ENCODE measurements around the gene SYTL1.
A peak's percentile ranks its signal among the peaks of the same experiment; 100 is the strongest.

Gene SYTL1

DNA sequence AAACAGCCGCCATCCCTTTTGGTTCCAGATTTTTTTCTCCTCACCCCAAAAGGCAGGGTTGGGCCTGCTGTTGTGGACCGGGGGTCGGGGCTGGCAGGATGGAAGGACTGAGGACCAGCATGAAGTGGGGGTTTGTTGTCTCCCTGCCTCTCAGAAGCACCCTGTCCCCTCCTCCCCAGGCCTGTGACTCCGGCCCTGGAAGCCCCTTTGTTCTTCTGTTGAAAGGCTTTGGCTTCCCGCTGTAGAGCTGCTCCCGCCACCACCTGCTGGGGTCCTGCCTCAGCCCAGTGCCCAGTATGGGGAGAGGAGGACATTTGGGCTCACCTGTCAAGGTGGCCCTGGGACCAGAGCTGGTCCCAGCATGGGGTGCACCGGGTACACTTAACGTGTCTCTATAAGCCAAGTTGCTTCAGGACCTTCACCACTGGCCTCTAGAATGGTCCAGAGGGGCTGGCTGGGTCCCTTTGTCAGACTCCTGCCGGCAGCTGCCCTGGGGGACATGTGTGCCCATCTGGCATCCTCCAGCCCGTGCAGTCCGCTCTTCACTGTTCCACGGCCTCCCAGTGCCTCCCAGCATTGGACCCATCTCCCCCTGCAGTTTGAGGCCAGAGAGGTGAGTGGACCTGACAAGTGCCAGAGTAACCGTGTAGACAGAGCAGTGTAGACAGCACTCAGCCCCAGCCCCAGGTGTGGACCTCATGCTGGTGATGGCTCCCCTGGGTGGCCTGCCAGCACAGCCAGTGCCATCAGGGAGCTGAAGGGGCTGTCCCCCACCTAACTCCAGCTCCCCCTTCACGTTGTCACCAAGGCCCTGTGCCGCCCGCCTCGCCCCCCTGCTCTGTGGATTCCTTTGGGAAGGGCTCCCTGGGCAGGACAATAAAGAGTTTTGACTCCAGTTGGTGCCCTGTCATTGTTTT is 6.1 kb upstream of the SYTL1 start:
- peaks cover 44 to 51% of the 10 kb centered on the region in 2 donors for H3K36me3 ChIP-seq (ENCODE audit: control insufficient read depth in 2 of 2, insufficient read depth in 2 of 2, low read length in 2 of 2)

DNA sequence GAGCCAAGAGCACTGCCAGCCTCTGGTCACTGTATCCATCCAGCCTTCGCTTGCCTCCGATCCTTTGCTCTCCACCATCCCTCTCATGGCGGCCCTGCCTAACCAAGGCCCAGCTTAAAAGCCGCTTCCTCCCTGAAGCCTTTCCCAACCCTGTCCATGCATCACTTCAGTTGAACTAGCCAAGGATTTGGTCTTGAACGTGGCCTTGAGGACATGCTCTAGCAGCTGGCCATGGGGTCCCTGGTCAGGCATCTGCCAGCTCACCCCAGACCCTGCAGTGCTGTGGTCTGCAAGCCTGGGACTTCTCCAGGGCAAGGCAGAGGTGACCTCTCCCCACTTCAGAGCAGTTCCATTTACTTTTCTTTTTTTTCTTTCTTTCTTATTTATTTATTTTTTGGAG is 5.1 kb upstream of the SYTL1 start:
- H3K27ac ChIP-seq (ENCODE audit: low read length), result no peak overlapping the region
- H3K4me1 ChIP-seq (ENCODE audit: control insufficient read depth, insufficient read depth, low read length), result peaks cover 3% of the 10 kb centered on the region
- no peaks in the 10 kb centered on the region for H3K27me3 ChIP-seq (ENCODE audit: control insufficient read depth in 1 of 2, insufficient read depth in 2 of 2, low read length in 2 of 2)
- H3K36me3 ChIP-seq (ENCODE audit: control insufficient read depth in 2 of 2, insufficient read depth in 2 of 2, low read length in 2 of 2), result peaks cover 41 to 47% of the 10 kb centered on the region in 2 donors
- no peaks in the 10 kb centered on the region for H3K9me3 ChIP-seq (ENCODE audit: control insufficient read depth in 2 of 2, low read length in 2 of 2)
- no peak overlapping the region for H3K4me3 ChIP-seq (ENCODE audit: low read length in 2 of 2)
- no peak overlapping the region for H3K9ac ChIP-seq (ENCODE audit: low read length in 2 of 2)

More for the DNA sequence above, 6.1 kb upstream of the SYTL1 start:
- H3K4me1 ChIP-seq (ENCODE audit: control insufficient read depth, insufficient read depth, low read length), result no peaks in the 10 kb centered on the region
- H3K9me3 ChIP-seq (ENCODE audit: control insufficient read depth in 2 of 2, low read length in 2 of 2), result no peaks in the 10 kb centered on the region
- H3K9ac ChIP-seq (ENCODE audit: low read length in 2 of 2), result no peak overlapping the region
- H3K27me3 ChIP-seq (ENCODE audit: control insufficient read depth in 1 of 2, insufficient read depth in 2 of 2, low read length in 2 of 2), result no peaks in the 10 kb centered on the region
- H3K4me3 ChIP-seq (ENCODE audit: low read length in 2 of 2), result no peak overlapping the region
- H3K27ac ChIP-seq (ENCODE audit: low read length), result no peak overlapping the region

DNA sequence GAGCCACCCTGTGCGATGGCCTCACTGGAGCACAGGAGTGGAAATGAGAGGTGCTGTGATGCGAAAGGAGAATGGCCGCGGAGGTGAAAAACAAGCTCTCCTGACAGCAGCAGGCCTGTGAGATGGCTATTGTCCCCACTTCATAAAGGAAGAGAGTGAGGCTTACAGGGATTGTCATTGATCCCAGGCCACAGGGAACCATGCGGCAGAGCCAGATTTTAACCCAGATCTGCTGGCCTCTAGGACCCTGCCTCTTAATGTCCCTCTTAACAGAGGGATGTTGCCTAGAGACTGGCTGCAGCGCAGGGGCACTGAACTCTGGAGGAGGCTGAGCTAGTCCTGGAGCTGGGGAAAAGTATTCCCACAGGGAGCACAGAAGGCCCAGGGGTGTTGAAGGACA is 3.1 kb upstream of the SYTL1 start:
- Histone ChIP-seq H3K4me1 (ENCODE audit: control insufficient read depth, insufficient read depth, low read length) (peaks cover 3% of the 10 kb centered on the region), H3K9me3 (ENCODE audit: control insufficient read depth in 2 of 2, low read length in 2 of 2) (no peaks in the 10 kb centered on the region), H3K4me3 (ENCODE audit: low read length in 2 of 2) (no peak overlapping the region), H3K36me3 (ENCODE audit: control insufficient read depth in 2 of 2, insufficient read depth in 2 of 2, low read length in 2 of 2) (peaks cover 27 to 30% of the 10 kb centered on the region in 2 donors), H3K9ac (ENCODE audit: low read length in 2 of 2) (peak overlapping the region in 1 of 2 donors; percentile 29), H3K27me3 (ENCODE audit: control insufficient read depth in 1 of 2, insufficient read depth in 2 of 2, low read length in 2 of 2) (no peaks in the 10 kb centered on the region), H3K27ac (ENCODE audit: low read length) (no peak overlapping the region)

DNA sequence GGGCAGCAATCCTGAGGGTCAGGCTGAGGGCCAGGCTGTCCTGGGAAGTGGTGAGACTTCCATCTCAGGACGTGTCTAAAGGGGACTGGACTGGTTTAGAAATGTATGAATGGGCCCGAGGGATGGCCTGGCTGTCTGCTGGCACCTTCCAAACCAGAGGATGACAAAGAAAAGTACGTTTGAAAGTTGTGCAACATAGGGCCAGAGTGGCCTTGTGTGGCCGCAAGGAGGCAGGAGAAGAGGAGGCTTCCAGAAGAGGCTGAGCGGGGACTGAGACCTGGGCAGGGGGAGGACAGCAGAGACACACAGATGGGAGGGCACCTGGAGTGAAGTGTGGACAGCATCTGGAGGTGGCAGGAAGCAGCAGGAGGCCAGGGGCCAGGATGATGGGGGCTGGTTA is 2.6 kb upstream of the SYTL1 start:
- Histone ChIP-seq H3K36me3 (ENCODE audit: control insufficient read depth in 2 of 2, insufficient read depth in 2 of 2, low read length in 2 of 2) (peaks cover 22 to 25% of the 10 kb centered on the region in 2 donors), H3K27me3 (ENCODE audit: control insufficient read depth in 1 of 2, insufficient read depth in 2 of 2, low read length in 2 of 2) (no peaks in the 10 kb centered on the region), H3K4me1 (ENCODE audit: control insufficient read depth, insufficient read depth, low read length) (peaks cover 3% of the 10 kb centered on the region), H3K27ac (ENCODE audit: low read length) (no peak overlapping the region), H3K9ac (ENCODE audit: low read length in 2 of 2) (no peak overlapping the region), H3K9me3 (ENCODE audit: control insufficient read depth in 2 of 2, low read length in 2 of 2) (no peaks in the 10 kb centered on the region), H3K4me3 (ENCODE audit: low read length in 2 of 2) (no peak overlapping the region)

DNA sequence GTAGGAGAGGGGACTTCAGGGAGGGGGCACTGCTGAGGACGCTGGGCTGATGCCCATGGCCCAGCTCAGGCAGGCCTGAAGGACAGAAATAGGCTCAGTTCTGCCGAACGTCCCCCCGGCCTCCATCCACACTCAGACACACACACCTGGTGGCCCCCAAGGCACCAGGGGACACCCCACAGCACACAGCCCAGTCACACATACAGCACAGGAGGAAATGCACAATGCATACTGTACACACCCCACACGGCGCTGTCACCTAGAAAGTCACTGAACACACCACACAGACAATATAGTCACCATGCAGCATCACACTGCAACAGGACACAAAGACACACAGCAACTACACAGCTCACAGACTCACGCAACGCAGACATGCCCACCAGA is 562 bp downstream of the SYTL1 start:
- peaks cover 0 to 2% of the 10 kb centered on the region in 2 donors for H3K36me3 ChIP-seq (ENCODE audit: control insufficient read depth in 2 of 2, insufficient read depth in 2 of 2, low read length in 2 of 2)
- H3K27me3 ChIP-seq (ENCODE audit: control insufficient read depth in 1 of 2, insufficient read depth in 2 of 2, low read length in 2 of 2), result peaks cover 0 to 4% of the 10 kb centered on the region in 2 donors
- no peaks in the 10 kb centered on the region for H3K9me3 ChIP-seq (ENCODE audit: control insufficient read depth in 2 of 2, low read length in 2 of 2)
- peak overlapping the region in 1 of 2 donors; percentile 8 for H3K4me3 ChIP-seq (ENCODE audit: low read length in 2 of 2)
- peaks cover 3% of the 10 kb centered on the region for H3K4me1 ChIP-seq (ENCODE audit: control insufficient read depth, insufficient read depth, low read length)
- H3K9ac ChIP-seq (ENCODE audit: low read length in 2 of 2), result no peak overlapping the region
- no peak overlapping the region for H3K27ac ChIP-seq (ENCODE audit: low read length)

DNA sequence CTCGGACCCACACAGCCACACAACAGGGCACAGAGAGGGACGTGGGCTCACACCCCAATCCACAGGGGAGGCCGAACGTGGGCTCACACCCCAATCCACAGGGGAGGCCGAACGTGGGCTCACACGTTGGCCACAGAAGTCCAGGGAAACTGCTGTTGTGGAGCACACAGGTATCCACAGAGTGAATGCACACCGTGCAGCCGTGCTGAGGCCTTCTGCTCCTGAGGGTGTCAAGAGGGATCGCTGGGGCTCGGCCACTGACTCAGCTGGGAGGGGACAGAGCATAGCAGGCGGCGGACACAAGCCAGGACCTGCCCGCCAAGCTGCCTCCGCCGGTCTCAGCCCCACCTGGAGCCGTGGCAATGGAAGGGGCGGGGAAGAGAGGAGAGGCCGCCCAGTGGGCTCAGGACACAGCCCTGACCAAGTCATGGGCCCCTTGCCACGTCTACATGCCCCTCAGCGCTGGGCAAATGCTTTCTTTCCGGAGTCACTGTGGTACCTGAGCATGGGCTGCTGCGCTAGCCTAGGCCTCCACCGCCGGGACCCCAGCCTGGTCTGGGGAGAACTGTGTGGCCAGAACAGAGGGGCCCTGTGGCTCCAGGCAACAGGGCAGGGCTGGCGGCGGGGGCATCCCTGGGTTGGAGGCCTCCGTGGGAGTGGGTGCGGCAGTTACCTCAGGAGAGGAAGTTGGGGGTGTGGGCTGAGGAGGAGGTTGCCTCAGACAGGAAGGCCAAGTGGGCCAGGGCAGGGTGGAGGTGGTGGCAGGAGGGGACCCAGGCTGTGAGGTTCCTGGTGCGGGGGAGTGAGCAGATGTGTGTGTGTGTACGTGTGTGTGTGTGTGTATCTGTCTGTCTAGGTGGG is 1.2 kb downstream of the SYTL1 start:
- Histone ChIP-seq H3K27me3 (ENCODE audit: control insufficient read depth in 1 of 2, insufficient read depth in 2 of 2, low read length in 2 of 2) (peaks cover 0 to 4% of the 10 kb centered on the region in 2 donors), H3K4me3 (ENCODE audit: low read length in 2 of 2) (peak overlapping the region in 1 of 2 donors; percentile 8), H3K4me1 (ENCODE audit: control insufficient read depth, insufficient read depth, low read length) (peaks cover 3% of the 10 kb centered on the region), H3K9ac (ENCODE audit: low read length in 2 of 2) (no peak overlapping the region), H3K27ac (ENCODE audit: low read length) (no peak overlapping the region), H3K9me3 (ENCODE audit: control insufficient read depth in 2 of 2, low read length in 2 of 2) (no peaks in the 10 kb centered on the region), H3K36me3 (ENCODE audit: control insufficient read depth in 2 of 2, insufficient read depth in 2 of 2, low read length in 2 of 2) (peaks cover 0 to 2% of the 10 kb centered on the region in 2 donors)

DNA sequence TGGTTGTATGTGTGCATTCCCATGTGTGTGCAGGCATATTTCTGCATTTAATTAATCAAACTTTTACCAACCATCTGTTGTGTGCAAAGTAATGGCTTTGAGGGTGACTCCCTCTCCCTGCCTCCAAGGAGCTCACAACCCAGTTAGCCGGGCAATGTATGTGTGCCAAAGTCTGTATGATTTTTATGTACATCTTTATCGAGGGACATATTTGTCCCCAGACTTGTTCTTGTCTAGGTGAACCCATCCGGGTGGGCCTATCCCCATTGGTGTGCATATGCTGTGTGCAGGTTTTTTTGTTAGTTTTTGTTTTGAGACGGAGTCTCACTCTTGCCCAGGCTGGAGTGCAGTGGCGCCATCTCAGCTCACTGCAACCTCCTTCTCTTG is 1.8 kb downstream of the SYTL1 start:
- Histone ChIP-seq H3K9me3 (ENCODE audit: control insufficient read depth in 2 of 2, low read length in 2 of 2) (no peaks in the 10 kb centered on the region), H3K4me3 (ENCODE audit: low read length in 2 of 2) (no peak overlapping the region), H3K4me1 (ENCODE audit: control insufficient read depth, insufficient read depth, low read length) (peaks cover 3% of the 10 kb centered on the region), H3K9ac (ENCODE audit: low read length in 2 of 2) (no peak overlapping the region), H3K36me3 (ENCODE audit: control insufficient read depth in 2 of 2, insufficient read depth in 2 of 2, low read length in 2 of 2) (peaks cover 0 to under 1% of the 10 kb centered on the region in 2 donors), H3K27ac (ENCODE audit: low read length) (no peak overlapping the region), H3K27me3 (ENCODE audit: control insufficient read depth in 1 of 2, insufficient read depth in 2 of 2, low read length in 2 of 2) (peaks cover 0 to 4% of the 10 kb centered on the region in 2 donors)

DNA sequence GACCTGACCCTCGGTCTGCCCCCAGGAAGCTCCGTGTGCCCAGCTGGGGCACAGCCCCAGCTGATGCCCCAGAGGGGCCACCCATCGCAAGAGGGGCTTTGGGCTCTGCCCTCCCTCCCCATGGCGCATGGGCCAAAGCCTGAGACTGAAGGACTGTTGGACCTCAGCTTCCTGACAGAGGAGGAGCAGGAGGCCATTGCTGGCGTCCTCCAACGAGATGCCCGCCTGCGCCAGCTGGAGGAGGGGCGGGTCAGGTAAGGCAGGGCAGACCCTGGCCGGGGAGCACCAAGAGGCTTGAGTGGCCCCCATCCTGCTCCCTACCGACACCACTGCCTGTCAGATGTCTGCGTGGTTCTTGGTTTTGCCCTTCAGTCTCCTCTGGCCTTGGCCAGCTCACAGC is 3.5 kb downstream of the SYTL1 start:
- Histone ChIP-seq H3K9me3 (ENCODE audit: control insufficient read depth in 2 of 2, low read length in 2 of 2) (no peaks in the 10 kb centered on the region), H3K36me3 (ENCODE audit: control insufficient read depth in 2 of 2, insufficient read depth in 2 of 2, low read length in 2 of 2) (no peaks in the 10 kb centered on the region), H3K4me3 (ENCODE audit: low read length in 2 of 2) (no peak overlapping the region), H3K27ac (ENCODE audit: low read length) (no peak overlapping the region), H3K9ac (ENCODE audit: low read length in 2 of 2) (no peak overlapping the region), H3K27me3 (ENCODE audit: control insufficient read depth in 1 of 2, insufficient read depth in 2 of 2, low read length in 2 of 2) (peaks cover 6 to 10% of the 10 kb centered on the region in 2 donors), H3K4me1 (ENCODE audit: control insufficient read depth, insufficient read depth, low read length) (peaks cover 17% of the 10 kb centered on the region)

DNA sequence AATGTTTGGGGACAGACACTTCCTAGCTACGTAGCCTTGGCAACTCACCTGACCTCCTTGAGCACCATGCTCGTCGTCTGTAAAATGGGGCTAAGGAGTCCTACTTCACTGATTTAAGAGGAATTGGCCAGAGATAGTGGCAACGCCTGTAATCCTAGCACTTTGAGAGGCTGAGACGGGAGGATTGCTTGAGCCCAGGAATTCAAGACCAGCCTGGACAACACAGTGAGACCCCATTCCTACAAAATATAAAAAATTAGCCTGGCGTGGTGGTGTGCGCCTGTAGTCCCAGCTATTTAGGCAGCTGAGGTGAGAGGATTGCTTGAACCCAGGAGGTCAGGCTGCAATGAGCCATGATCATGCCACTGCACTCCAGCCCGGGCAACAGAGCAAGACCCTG is 4.5 kb downstream of the SYTL1 start:
- Histone ChIP-seq H3K4me1 (ENCODE audit: control insufficient read depth, insufficient read depth, low read length) (peaks cover 28% of the 10 kb centered on the region), H3K9ac (ENCODE audit: low read length in 2 of 2) (no peak overlapping the region), H3K27ac (ENCODE audit: low read length) (no peak overlapping the region), H3K27me3 (ENCODE audit: control insufficient read depth in 1 of 2, insufficient read depth in 2 of 2, low read length in 2 of 2) (peaks cover 12 to 20% of the 10 kb centered on the region in 2 donors), H3K9me3 (ENCODE audit: control insufficient read depth in 2 of 2, low read length in 2 of 2) (no peaks in the 10 kb centered on the region), H3K4me3 (ENCODE audit: low read length in 2 of 2) (no peak overlapping the region), H3K36me3 (ENCODE audit: control insufficient read depth in 2 of 2, insufficient read depth in 2 of 2, low read length in 2 of 2) (no peaks in the 10 kb centered on the region)

DNA sequence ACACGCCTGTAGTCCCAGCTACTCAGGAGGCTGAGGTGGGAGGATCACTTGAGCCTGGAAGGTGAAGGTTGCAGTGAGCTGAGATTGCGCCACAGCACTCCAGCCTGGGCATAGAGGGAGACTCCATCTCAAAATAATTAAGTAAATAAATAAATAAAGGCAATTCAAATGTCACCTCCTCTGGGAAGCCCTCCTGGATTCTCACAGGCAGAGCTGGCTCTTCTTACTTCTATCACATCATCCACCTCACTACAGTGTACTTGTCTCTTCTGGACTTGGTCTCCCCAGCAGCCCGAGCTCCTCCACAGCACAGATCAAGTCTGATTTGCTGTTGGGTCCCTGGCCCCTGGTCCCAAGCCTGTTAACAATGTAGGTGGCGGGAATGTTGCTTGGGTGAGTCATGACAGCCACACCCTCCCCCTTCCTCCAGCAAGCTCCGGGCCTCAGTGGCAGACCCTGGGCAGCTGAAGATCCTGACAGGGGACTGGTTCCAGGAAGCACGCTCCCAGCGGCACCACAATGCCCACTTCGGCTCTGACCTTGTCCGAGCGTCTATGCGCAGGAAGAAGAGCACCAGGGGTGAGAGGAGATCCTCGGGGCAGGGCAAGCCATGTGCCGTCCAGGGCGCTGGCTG is 5.3 kb downstream of the SYTL1 start:
- Histone ChIP-seq H3K9me3 (ENCODE audit: control insufficient read depth in 2 of 2, low read length in 2 of 2) (no peaks in the 10 kb centered on the region), H3K27me3 (ENCODE audit: control insufficient read depth in 1 of 2, insufficient read depth in 2 of 2, low read length in 2 of 2) (peaks cover 12 to 20% of the 10 kb centered on the region in 2 donors), H3K36me3 (ENCODE audit: control insufficient read depth in 2 of 2, insufficient read depth in 2 of 2, low read length in 2 of 2) (no peaks in the 10 kb centered on the region), H3K9ac (ENCODE audit: low read length in 2 of 2) (no peak overlapping the region), H3K27ac (ENCODE audit: low read length) (no peak overlapping the region), H3K4me3 (ENCODE audit: low read length in 2 of 2) (no peak overlapping the region), H3K4me1 (ENCODE audit: control insufficient read depth, insufficient read depth, low read length) (peaks cover 25% of the 10 kb centered on the region)
